ENCODE data around the gene PRXL2B. TPM values are rescaled to one million over a fixed set of nuclear protein-coding genes. Genes with fewer than 3 reads are reported as not detected.
"Not testable (repeated sequence)": the region's sequence is repeated elsewhere in the genome, so short reads cannot be mapped to it uniquely, and the experiment has no call there.

PRXL2B gene
- total RNA-seq, 1 experiment from 2014 or later = 21.5 TPM

- DNase-seq (ENCODE audit: low read depth) = no peak
Measured at GRCh38 chr1:2564006-2564814, 22.4 kb upstream of the PRXL2B start.

- no peak for DNase-seq (ENCODE audit: low read depth)
Measured at GRCh38 chr1:2564815-2565374, 21.7 kb upstream of the PRXL2B start.

GRCh38 chr1:2566101-2567045, 20.2 kb upstream of the PRXL2B start:
- peak; percentile 65 for DNase-seq (ENCODE audit: low read depth)

- no peak for DNase-seq (ENCODE audit: low read depth)
Measured at GRCh38 chr1:2567083-2567679, 19.4 kb upstream of the PRXL2B start.

- DNase-seq (ENCODE audit: low read depth) = not testable (repeated sequence)
Measured at GRCh38 chr1:2568187-2568816, 18.3 kb upstream of the PRXL2B start.

- no peak for DNase-seq (ENCODE audit: low read depth)
Measured at GRCh38 chr1:2569060-2569459, 17.5 kb upstream of the PRXL2B start.

- DNase-seq (ENCODE audit: low read depth) = not testable (repeated sequence)
Measured at GRCh38 chr1:2569703-2570102, 16.9 kb upstream of the PRXL2B start.

GRCh38 chr1:2570332-2570731, 16.2 kb upstream of the PRXL2B start:
- no peak for DNase-seq (ENCODE audit: low read depth)

GRCh38 chr1:2571348-2571747, 15.2 kb upstream of the PRXL2B start:
- DNase-seq (ENCODE audit: low read depth) = no peak

GRCh38 chr1:2573250-2573920, 13.2 kb upstream of the PRXL2B start:
- DNase-seq (ENCODE audit: low read depth) = no peak

- DNase-seq (ENCODE audit: low read depth) = peak; percentile 39
Measured at GRCh38 chr1:2574350-2574749, 12.2 kb upstream of the PRXL2B start.

- no peak for DNase-seq (ENCODE audit: low read depth)
Measured at GRCh38 chr1:2575801-2576663, 10.5 kb upstream of the PRXL2B start.

- DNase-seq (ENCODE audit: low read depth) = not testable (repeated sequence)
Measured at GRCh38 chr1:2577565-2578075, 9.0 kb upstream of the PRXL2B start.

GRCh38 chr1:2578758-2579118, 7.8 kb upstream of the PRXL2B start:
- DNase-seq (ENCODE audit: low read depth) = no peak

GRCh38 chr1:2580691-2581090, 5.9 kb upstream of the PRXL2B start:
- DNase-seq (ENCODE audit: low read depth) = no peak

- DNase-seq (ENCODE audit: low read depth) = no peak
Measured at GRCh38 chr1:2582391-2582790, 4.2 kb upstream of the PRXL2B start.

GRCh38 chr1:2583331-2583791, 3.2 kb upstream of the PRXL2B start:
- no peak for DNase-seq (ENCODE audit: low read depth)

GRCh38 chr1:2583871-2584351, 2.7 kb upstream of the PRXL2B start:
- DNase-seq (ENCODE audit: low read depth) = no peak

GRCh38 chr1:2584686-2585317, 1.8 kb upstream of the PRXL2B start:
- no peak for DNase-seq (ENCODE audit: low read depth)

All from RPMI7951 (cell line).